Measurements from ENCODE around the gene PRKRA. TPM values are rescaled to one million over a fixed set of nuclear protein-coding genes. Genes with fewer than 3 reads are reported as not detected.

The PRKRA gene
- total and polyA plus RNA-seq, 2 of the 13 experiments (the other 11 are each of a cell fraction or from before 2014, with no cell fraction given), result 53.1 to 74.7 TPM

DNA sequence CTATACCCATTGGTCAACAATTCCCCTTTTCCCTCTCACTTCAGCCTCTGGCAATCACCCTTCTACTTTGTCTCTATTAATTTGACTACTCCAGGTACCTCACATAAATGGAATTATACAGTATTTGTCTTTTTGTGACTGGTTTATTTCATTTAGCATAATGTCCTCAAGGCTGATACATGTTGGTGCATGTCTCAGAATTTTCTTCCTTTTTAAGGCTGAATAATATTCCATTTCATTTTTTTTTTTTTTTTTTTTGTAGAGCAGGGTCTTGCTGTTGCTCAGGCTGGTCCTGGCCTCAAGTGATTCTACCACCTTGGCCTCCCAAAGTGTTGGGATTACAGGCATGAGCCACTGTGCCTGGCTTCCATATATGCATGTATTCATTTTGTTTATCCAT, 25.5 kb upstream of the PRKRA start:
- POLR2A ChIA-PET, result interaction anchor here (1.2 to 1.9 kb wide), 2 partner anchors 26 to 48 kb away, joined by 3 to 7 read pairs; partner anchors contain the start of genes PJVK and PRKRA

More for the DNA sequence above, 25.5 kb upstream of the PRKRA start:
- Histone ChIP-seq H3K9ac (ENCODE audit: insufficient read depth, low read depth, low read length) (no peak overlapping the region), H4K20me1 (ENCODE audit: insufficient read depth, low read length) (peaks cover 4% of the 10 kb centered on the region; the same call in 1 of the 2 replicates), H3K4me3 (replicated peaks in 1 of 3; ENCODE audit: insufficient read depth in 1 of 3, low read depth in 2 of 3, low read length in 3 of 3) (no peak overlapping the region; a peak in 2 of 6 replicates), H3K27ac (ENCODE audit: extremely low read length, insufficient read depth, low read length) (no peak overlapping the region), H2AFZ (ENCODE audit: low read length) (no peak overlapping the region), H3K27me3 (ENCODE audit: control insufficient read depth in 1 of 2, insufficient read depth in 2 of 2, low read length in 2 of 2) (no peaks in the 10 kb centered on the region; a peak in 1 of 5 replicates), H3K4me1 (ENCODE audit: insufficient read depth, low read length) (peaks cover 24% of the 10 kb centered on the region), H3K9me3 (ENCODE audit: low read length) (no peaks in the 10 kb centered on the region), H3K36me3 (replicated peaks in 1 of 2; ENCODE audit: control insufficient read depth in 1 of 2, insufficient read depth in 2 of 2, low read length in 2 of 2) (no peaks in the 10 kb centered on the region), H3K79me2 (ENCODE audit: insufficient read depth, low read length) (peaks cover 29% of the 10 kb centered on the region), H3K4me2 (ENCODE audit: low read depth, low read length) (peak overlapping the region; percentile 91)
- ATAC-seq, result no peak
- no peak for DNase-seq (ENCODE audit: low spot score)
- in situ Hi-C loops (cut with HindIII; ENCODE audit: extremely low pct_ligation_motif_present, low pct_unique_long_range_greater_than_20kb) (no loop called here), intact Hi-C loops (cut with micrococcal nuclease; ENCODE audit: unreplicated experiment) (no loop called here)
- no peak for FAIRE-seq
- CTCF ChIA-PET (ENCODE audit: low intra/inter-chr PET ratio, low total read pairs), result no interaction called here
- TF ChIP-seq ZNF615 (CRISPR knock-in tag; IDR thresholded peaks at IDR 0.05; ENCODE audit: borderline replicate concordance) (no peak), ATF1 (CRISPR knock-in tag; IDR thresholded peaks at IDR 0.05) (no peak), ZNF564 (CRISPR knock-in tag; IDR thresholded peaks at IDR 0.05) (no peak), SMAD3 (CRISPR knock-in tag; IDR thresholded peaks at IDR 0.05) (no peak), FOXK1 (CRISPR knock-in tag; IDR thresholded peaks at IDR 0.05; ENCODE audit: borderline replicate concordance, low read depth) (no peak), FOXA1 (IDR thresholded peaks at IDR 0.05) (no peak), FOXA1 (CRISPR knock-in tag; IDR thresholded peaks at IDR 0.05) (no peak), ZBTB7A (CRISPR knock-in tag; IDR thresholded peaks at IDR 0.05) (no peak), HOXA3 (CRISPR knock-in tag; IDR thresholded peaks at IDR 0.05) (no peak)
- TF ChIP-seq, protein P1, sequence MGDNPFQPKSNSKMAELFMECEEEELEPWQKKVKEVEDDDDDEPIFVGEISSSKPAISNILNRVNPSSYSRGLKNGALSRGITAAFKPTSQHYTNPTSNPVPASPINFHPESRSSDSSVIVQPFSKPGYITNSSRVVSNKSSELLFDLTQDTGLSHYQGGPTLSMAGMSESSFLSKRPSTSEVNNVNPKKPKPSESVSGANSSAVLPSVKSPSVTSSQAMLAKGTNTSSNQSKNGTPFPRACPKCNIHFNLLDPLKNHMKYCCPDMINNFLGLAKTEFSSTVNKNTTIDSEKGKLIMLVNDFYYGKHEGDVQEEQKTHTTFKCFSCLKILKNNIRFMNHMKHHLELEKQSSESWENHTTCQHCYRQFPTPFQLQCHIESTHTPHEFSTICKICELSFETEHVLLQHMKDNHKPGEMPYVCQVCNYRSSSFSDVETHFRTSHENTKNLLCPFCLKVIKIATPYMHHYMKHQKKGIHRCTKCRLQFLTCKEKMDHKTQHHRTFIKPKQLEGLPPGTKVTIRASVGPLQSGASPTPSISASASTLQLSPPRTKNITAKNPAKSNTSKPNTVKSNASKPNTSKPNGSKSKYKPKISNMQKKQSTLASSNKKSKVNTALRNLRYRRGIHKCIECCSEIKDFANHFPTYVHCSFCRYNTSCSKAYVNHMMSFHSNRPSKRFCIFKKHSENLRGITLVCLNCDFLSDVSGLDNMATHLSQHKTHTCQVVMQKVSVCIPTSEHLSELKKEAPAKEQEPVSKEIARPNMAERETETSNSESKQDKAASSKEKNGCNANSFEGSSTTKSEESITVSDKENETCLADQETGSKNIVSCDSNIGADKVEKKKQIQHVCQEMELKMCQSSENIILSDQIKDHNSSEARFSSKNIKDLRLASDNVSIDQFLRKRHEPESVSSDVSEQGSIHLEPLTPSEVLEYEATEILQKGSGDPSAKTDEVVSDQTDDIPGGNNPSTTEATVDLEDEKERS (CRISPR knock-in tag; IDR thresholded peaks at IDR 0.05), result no peak
- BruUV-seq (replicated peaks), result no TSS peak
